Thoracic aorta (tissue), 2 donors: ENCODE results near the gene CARHSP1. TPM values are rescaled to one million over a fixed set of nuclear protein-coding genes. Genes with fewer than 3 reads are reported as not detected.

ENCODE experiments used
- ATAC-seq: fragments of 150-250 bp; one replicate; pipeline ENCODE4 v1.8.0; 2017; ENCODE audit warnings: low read depth; ENCODE audit not compliant: insufficient number of reproducible peaks, low FRiP score
- DNase-seq: peaks from one replicate; pipeline ENCODE4 v3.0.0-alpha.2; 2020; ENCODE audit warnings: low spot score
- H3K27ac ChIP-seq, 2 donors: fragments of 200-600 bp; sonication (generic); 1 replicate in 1 of 2; 2 replicates in 1 of 2; pipeline ENCODE4 v1.5.1; 2016; ENCODE audit warnings: mild to moderate bottlenecking in 2 of 2, moderate library complexity in 2 of 2
- H3K27me3 ChIP-seq: fragments of 200-600 bp; sonication (generic); replicated peaks from 2 replicates; pipeline ENCODE4 v1.6.0; 2016; ENCODE audit warnings: mild to moderate bottlenecking; ENCODE audit not compliant: insufficient read depth
- H3K36me3 ChIP-seq: fragments of 200-600 bp; sonication (generic); one replicate; pipeline ENCODE4 v1.5.1; 2016
- H3K4me1 ChIP-seq, 2 donors: fragments of 200-600 bp; sonication (generic); 1 replicate in 1 of 2; 2 replicates in 1 of 2; pipeline versions ENCODE4 v1.5.1 to v1.6.0; 2016; ENCODE audit warnings: low read depth in 2 of 2, mild to moderate bottlenecking in 1 of 2; ENCODE audit not compliant: control insufficient read depth in 1 of 2
- H3K4me3 ChIP-seq: fragments of 200-600 bp; sonication (generic); 2 replicates; pipeline ENCODE4 v1.5.1; 2016; ENCODE audit warnings: mild to moderate bottlenecking
- H3K9me3 ChIP-seq: fragments of 200-600 bp; sonication (generic); 2 replicates; pipeline ENCODE4 v1.5.1; 2016
- CTCF ChIP-seq: fragments of 200-600 bp; sonication (generic); IDR thresholded peaks from one replicate; pipeline ENCODE4 v1.5.1; 2019; ENCODE audit warnings: antibody characterized with exemption
- total RNA-seq, 2 donors: library from RNA; depleted of rRNA; stranded (reverse); fragments of >200 nt; gene quantifications; one replicate each; pipeline versions ENCODE4 v1.1.0 to v1.2.3, GENCODE V29; 2016

Gene CARHSP1
- total RNA-seq, 2 donors from 2014 or later = 62.7 to 100 TPM

GRCh38 chr16:8864480-8865110 lies 4.2 kb downstream of the CARHSP1 start:
- TF ChIP-seq CTCF = no peak
- H3K27me3 ChIP-seq = no peaks in the 10 kb centered on the region
- H3K9me3 ChIP-seq = no peaks in the 10 kb centered on the region
- no peaks in the 10 kb centered on the region for H3K36me3 ChIP-seq
- peak overlapping the region; percentile 32 for H3K4me3 ChIP-seq
- peaks cover 32 to 55% of the 10 kb centered on the region in 2 donors for H3K4me1 ChIP-seq
- DNase-seq = no peak
- H3K27ac ChIP-seq = peak overlapping the region in 1 of 2 donors; percentile 22
- ATAC-seq = no peak

GRCh38 chr16:8863594-8864424 lies 5.0 kb downstream of the CARHSP1 start:
- H3K4me3 ChIP-seq = no peak overlapping the region
- peaks cover 32 to 51% of the 10 kb centered on the region in 2 donors for H3K4me1 ChIP-seq
- H3K27ac ChIP-seq = peak overlapping the region in 1 of 2 donors; percentile 22

DNA sequence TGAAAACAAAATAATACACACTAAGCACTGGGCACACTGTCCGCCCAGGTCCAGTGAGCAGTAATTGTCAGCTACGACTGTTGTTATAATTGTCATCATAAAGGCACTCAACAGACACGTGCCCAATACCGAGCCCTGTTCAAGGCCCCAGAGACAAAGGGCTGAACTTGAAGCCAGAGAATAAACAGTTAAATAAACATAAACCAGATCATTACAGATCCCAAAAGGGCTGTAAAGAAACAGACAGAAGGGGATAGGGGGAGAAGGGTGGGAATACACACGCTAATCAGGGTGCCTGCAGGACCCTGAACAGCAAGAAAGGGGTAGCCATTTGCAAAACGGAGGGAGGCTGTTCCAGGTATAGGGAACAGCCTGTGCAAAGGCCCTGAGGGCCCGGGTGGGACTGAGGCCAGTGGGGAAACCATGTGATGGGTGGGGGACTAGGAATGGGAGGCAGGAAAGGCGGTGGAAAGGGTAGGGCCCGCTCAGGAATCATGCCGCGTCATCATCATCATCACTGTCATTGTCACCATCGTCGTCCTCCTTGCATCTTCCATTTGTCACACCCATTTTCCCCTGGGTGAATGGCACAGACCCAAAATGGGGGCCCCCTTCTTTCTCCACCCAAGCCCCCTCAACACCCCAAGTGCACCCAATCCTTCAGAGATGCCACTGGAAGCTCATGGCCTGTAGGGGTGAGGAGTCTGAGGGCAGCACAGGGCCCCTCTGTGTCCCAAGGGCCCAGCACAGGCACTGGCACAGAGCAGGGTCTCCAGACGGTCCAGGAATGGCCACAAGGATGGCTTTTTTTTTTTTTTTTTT lies 6.3 kb downstream of the CARHSP1 start:
- TF ChIP-seq CTCF = no peak
- Histone ChIP-seq H3K4me1 (peaks cover 30 to 49% of the 10 kb centered on the region in 2 donors), H3K27me3 (no peaks in the 10 kb centered on the region), H3K4me3 (no peak overlapping the region), H3K36me3 (peaks cover 9% of the 10 kb centered on the region), H3K27ac (no peak overlapping the region), H3K9me3 (no peaks in the 10 kb centered on the region)
- ATAC-seq (no peak), DNase-seq (no peak)

More at GRCh38 chr16:8863594-8864424, 5.0 kb downstream of the CARHSP1 start:
- Histone ChIP-seq H3K9me3 (no peaks in the 10 kb centered on the region), H3K27me3 (no peaks in the 10 kb centered on the region), H3K36me3 (peaks cover 2% of the 10 kb centered on the region)
- no peak for TF ChIP-seq CTCF
- ATAC-seq (no peak), DNase-seq (no peak)

- H3K4me1 ChIP-seq = peaks cover 22 to 41% of the 10 kb centered on the region in 2 donors
Measured at GRCh38 chr16:8861563-8862308, 7.1 kb downstream of the CARHSP1 start.

More at GRCh38 chr16:8861563-8862308, 7.1 kb downstream of the CARHSP1 start:
- no peak for ATAC-seq
- Histone ChIP-seq H3K27me3 (no peaks in the 10 kb centered on the region), H3K4me3 (no peak overlapping the region), H3K9me3 (no peaks in the 10 kb centered on the region), H3K27ac (peak overlapping the region in 1 of 2 donors; percentile 25), H3K36me3 (peaks cover 10% of the 10 kb centered on the region)
- no peak for TF ChIP-seq CTCF
- DNase-seq = no peak
